ENCODE results near the gene ATXN7L2.
"Not testable (repeated sequence)": the region's sequence is repeated elsewhere in the genome, so short reads cannot be mapped to it uniquely, and the experiment has no call there.

The ATXN7L2 gene, protein sequence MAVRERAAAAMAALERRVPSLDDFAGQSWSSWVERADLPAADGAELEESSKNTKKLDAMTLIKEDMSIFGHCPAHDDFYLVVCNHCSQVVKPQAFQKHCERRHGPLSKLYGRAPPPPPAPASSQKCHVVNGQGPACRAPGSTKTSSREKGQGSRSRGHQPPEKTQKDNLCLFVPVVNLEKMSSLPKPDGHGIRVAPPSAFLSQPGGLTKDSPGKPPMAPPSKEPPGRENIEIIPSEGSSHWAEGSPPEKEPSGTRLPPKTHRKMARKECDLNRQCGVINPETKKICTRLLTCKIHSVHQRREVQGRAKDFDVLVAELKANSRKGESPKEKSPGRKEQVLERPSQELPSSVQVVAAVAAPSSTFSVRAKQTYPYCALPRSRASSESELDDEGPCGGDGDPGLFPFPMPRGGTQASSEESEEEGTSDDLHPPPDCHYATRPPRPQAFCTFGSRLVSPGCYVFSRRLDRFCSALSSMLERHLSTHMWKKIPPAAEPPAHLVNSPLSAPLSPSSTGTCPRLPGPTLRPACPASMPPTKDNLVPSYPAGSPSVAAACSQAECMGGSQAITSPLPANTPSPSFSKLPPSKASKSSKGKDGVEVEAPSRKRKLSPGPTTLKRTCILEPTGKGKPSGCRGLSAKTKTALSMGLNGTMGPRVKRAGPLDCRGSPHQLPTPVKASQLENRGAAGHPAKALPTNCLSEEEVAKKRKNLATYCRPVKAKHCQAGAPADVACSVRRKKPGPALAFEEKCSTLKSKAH

DNA sequence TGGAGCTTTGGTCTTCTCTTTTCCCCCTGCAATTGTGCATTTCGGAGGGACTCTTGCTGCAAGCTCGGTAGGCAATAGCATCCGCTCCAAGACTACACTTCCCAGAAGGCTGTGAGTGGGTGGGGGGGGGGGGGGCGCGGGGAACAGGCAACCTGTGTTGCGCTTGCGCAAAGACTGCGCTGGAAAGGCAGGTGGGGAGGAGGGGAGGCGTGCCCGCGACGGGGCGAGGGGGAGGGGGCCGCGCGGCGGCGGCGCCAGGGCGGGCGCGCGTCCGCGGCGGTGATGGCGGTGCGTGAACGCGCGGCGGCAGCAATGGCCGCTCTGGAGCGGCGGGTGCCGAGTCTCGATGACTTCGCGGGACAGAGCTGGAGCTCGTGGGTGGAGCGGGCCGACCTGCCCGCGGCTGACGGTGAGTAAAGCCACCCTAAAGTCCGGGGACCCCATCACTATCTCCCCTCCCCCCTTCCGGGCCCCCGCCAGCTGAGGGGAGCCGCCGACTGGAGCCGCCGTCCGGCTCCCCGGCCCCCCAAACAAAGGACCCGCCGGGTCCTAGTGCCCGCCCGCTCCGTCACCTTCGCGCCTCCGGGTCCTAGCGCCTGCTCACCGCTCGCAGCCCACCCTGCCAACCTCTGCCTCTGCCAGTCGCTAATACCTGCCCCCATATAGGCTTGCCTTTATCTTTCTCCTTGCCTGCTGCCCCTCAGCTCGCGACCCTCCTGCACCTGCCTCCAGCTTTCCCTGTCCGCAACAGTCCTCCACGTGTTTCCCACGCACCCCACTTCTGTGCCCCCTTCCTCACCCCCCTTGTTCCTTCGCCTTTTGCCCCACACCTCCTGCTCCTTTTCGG is at the start of gene ATXN7L2:
ATXN7L2 (plus strand) TSS at position 234 of the 847 bp plus-strand sequence; CDS start at position 283, 49 bp downstream.
- DNase-seq, result peak; percentile 71 to 95 (median 85)

DNA sequence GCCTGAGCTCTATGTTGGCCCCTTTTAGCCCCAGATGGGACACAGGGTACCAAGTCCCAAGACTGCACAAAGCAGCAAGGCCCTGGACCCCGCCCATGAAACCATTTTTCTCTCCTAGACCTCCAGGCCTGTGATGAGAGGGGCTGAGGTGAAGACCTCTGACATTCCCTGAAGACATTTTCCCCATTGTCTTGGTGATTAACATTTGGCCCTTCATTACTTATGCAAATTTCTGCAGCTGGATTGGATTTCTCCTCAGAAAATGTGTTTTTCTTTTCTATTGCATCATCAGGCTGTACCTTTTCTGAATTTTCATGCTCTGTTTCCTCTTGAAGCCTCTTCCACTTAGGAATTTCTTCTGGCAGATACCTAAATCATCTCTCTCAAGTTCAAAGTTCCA is 49.2 kb upstream of the ATXN7L2 start:
- DNase-seq, result no peak

DNA sequence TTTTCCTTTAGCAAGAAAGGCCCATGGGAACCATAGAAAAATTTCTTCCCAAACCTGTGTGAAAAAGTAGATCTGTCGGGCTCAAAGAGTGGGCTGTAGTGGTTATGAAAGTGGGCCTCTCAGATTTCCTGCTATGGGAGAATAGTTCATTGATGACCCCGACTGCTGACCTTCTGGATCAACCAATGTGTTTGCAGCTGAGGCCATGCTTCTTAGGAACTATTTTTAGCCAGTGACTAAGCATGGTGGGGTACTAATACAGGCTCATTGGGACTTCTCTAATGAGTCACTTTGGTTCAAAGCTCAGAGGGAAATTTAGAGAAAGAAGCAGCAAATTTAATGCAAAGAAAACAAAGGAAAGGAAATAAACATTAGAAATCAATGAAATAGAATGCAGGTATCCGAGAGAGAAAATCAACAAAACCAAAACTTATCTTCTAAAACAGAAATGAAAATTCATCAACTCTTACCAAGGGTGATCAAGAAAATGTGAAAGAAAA is 44.9 kb upstream of the ATXN7L2 start:
- no peak for DNase-seq

DNA sequence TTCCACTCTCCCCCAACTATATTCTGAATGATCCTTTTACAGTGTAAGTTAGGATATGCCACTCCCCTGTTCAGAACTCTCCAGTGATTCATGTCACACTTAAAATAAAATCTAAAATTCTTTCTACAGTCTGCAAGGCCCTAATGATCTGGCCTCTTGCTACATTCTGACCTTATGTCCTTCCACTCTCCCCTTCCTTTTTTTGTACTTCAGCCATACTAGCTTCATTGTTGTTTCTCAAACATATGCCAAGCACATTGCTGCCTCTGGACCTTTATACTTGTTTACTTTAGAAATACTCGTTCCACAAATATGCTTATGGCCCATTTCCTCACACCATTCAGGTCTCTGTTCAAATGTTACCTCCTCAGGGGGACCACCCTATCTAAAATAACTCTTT is 42.6 kb upstream of the ATXN7L2 start:
- no peak for DNase-seq

DNA sequence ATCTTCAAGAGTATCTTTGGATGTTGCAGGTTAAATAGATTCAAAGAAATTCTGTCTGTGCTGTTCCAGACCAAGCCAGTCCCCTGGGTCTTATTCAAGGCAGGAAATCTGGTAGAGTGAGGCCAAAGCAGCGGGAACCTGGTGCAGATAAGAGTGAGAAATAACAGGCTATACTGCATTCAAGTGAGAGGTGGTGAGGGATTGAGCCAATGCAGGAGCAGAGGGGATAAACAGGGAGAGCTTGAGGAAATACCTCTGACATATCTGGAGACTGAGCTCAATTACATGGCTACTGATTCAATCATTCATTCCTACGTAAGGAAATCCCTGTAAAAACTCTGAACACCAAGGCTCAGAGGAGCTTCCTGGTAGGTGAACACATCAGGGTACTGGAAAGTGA is 40.2 kb upstream of the ATXN7L2 start:
- DNase-seq, result no peak

DNA sequence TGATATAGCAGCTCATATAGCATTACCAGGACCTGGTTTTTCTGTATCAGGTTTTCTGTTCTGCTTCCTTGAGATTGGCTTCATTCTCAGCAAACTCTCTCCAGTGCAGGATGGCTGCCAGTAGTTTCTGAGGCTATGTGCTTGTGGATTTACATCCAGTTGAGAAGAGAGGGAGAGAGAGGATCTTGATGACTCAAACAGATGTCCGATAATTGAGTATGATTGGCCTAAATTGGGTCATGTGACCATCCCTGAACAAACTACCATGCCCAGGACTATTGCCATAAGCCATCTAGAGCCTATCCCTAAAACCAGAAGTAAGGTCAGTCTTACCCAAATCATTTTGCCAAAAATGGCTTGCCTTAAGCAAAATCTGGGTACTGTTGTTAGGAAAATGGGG is 39.4 kb upstream of the ATXN7L2 start:
- DNase-seq, result no peak

DNA sequence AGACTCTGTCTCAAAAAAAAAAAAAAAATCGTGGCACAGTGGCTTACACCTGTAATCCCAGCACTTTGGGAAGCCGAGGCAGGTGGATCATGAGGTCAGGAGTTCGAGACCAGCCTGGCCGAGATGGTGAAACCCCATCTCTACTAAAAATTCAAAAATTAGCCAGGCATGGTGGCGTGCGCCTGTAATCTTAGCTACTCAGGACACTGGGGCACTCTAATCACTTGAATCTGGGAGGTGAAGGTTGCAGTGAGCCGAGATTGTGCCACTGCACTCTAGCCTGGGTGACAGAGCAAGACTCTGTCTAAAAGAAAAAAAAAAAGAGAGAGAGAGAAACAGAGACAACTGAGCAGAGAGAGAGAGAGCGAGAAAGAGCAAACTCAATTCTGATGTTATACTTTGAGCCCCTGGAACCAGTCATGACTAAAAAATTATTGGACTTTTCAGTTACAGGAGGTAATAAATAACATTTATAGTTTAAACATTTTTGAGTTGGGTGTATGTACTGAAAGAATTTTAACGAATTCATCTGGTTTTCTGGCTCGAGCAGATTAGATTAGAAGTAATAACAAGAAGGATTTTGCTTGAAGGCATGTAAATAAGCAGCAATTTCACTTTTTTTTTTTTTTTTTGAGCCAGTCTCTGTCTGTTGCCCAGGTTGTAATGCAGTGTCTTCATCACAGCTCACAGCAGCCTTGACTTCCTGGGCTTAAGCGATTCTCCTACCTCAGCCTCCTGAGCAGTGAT is 37.6 kb upstream of the ATXN7L2 start:
- DNase-seq, result not testable (repeated sequence)

DNA sequence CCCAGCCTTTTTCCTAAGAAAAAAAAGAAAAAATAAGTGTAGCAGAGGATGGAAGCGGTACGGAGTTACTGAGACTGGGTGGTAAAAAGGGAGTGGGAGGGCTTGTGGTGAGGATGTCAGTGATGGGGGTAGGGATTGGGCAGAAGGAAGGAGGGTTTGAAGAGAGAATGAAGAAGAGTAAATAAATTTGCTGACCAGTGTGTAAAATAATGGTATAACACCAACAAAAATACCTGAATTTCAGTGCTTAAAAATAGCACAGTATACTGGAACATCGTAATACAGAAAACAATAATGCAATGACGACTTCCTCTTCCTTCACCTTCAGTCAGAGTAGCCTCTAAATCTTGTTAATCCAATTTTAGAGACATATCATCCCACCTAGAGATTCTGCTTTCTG is 36.2 kb upstream of the ATXN7L2 start:
- DNase-seq, result no peak

DNA sequence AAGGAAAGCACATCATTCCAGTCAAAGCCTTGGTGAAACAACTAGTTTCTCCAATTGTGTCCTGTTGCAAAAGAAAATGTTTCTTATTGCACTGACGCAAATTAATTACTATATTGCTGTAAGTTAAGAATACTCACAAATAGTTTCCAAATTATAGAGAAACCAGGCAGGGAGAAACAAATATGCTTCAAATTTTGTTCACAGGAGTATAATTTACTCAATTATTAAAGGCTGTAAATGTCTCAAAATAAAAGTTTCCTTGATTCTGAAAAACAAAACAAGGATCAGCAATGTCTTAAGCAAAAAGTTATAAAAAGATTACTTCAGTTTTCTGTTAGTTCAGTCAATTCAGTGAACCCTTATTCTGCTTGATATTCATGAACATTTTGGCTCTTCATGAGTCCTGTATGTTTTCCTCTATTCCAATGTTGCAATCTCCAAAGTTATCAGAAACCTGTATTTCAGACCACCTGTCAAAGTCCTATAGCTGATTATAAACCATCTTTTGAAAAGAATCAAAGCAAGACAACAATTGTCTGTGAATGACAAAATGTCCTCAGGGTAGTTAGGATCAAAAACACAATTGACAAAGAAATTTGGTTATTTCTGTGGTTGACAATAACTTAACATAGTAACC is 29.1 kb upstream of the ATXN7L2 start:
- DNase-seq, result no peak

DNA sequence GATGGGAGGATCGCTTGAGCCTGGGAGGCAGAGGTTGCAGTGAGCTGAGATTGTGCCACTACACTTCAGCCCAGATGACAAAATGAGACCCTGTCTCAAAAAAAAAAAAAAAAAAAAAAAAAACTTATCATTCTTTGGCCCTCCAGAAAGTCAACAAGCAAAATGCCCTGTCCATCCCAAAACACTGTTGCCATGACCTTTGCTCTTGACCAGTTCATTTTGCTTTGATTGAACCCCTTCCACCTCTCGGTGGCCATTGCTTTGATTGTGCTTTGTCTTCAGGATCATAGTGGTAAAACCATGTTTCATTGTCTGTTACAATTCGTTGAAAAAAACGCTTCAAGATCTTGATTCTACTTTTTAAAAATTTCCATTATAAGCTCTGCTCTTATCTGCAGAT is 25.9 kb upstream of the ATXN7L2 start:
- DNase-seq, result no peak

DNA sequence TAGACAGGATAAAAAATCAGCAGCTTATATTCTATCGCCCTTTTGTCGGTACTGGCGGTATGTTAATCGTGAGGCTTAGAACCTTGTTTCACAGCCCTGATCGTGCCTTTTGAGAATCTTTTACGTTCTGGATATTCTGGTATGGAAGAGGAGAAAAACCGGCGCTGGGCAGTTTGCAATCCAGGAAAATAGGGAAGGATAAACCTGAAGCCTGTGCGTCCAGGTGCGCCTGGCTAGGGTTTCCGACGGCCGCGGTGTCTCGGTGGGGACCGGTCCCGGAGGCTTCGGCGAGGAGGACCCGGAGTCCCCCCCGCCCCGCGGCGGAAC is 17.6 kb upstream of the ATXN7L2 start:
- no peak for DNase-seq

DNA sequence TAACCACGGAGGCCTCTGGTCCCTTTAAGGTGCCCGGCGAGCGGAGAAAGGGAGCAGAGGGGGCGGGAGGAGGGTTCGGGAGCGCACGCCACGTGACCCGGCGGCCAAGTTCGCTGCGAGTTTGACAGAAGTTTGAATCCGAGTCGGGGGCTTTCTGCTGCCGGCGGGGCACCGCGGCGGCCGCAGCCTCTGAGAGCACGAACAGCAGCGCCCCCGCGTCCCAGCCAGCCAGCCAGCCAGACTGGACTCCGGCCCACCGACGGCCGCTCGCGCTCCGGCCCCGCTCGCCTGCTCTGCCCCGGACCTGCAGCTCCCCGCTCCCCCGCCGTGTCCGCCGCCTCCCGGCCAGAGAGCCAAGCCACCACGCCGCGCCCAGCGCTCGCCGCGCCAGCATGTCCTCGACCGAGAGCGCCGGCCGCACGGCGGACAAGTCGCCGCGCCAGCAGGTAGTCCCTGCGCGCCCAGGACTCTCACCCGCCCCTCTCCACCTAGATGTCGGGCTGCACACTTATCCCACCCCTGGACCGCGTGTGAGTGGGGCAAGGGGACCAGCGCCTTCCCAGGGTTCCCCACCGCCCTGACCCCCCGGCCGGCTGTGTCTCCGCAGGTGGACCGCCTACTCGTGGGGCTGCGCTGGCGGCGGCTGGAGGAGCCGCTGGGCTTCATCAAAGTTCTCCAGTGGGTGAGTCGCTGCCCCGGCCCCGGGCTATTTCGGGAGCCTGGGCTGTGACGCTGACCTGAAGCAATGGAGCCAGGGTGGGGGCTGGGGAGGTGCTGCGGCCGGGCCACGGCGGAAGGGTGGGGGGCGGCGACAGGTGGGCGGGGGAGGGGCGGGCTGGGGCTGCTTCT is 17.0 kb upstream of the ATXN7L2 start, which contains the start of gene SYPL2:
SYPL2 (plus strand) TSS at position 95 of the 849 bp plus-strand sequence; CDS start at position 393, 298 bp downstream.
- no peak for DNase-seq

DNA sequence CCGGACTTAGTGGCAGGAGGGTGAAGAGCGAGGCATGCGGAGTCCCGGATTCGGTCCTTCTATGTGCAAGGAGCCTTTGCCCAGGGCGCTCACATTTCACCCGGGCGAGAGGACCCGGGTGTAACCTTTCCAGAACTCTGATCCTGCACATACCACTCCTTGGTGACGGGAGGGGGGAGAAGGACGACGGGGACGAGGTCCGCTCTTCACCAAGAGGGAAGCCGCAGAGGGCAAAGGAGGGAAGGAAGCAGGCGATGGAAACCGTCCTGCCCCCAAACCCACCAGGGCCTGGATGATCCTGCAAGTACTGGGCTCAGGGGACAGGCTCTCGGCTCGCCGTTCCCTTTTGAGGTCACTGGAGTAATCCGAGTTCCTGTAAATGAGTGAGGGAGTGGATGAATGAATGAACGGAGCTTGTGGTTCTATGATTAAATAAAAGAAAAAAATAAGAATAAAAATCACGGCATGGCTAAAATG is 16.4 kb upstream of the ATXN7L2 start:
- no peak for DNase-seq

DNA sequence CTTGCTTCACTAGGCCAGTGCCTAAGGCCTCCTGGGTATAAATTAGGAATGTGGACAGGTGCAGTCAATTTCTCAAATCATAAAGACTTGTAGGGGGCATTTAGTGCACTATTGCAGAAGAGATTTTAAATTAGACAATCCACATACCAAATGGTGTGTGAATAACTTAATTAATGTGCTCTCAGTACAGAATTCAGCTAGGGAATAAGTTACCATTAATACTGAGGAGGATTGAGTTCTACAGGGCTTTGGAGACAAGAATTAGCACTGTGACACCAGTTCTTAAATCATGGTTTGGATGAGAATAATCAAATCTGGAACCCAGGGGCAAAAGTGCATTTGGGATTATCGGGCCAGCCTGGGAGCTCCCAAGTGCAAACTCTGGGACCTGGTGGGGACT is 15.6 kb upstream of the ATXN7L2 start:
- DNase-seq, result no peak

DNA sequence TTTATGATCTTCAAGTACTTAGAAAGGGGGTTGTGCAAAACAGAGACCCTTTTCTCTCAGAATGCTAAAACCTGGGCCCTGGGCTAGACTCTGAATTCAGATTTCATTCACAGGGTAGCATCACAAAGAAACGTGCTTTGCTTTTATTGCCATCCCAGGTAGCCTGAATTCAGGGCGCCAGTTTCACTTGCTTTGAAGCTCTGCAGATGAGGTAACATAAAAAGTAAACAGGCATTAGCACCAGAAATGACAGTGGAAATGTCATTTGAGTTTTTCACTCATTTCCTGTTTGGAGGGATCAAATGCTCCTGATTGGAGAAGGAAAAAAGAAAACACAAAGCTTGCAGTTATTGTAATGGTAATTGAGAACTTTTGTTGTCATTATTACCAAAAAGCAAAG is 14.8 kb upstream of the ATXN7L2 start:
- DNase-seq, result no peak

DNA sequence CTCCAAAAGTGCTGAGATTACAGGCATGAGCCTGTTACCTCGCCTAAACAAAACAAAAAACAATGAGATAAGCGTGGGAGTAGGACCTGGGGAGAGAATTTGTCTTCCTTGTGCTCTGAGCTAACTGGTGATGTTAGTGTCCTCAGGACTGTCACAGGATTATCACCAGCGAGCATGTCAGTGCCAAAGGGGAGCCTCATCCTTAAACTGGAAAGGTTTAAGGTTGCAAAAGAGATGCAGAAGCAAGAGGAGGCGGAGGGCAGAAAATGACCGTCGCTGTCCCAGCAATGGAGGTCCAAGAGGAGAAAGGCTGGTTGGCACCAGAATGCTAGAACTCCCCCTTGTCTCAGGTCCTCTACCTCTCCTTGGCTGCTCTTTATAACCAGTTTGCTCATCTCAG is 13.5 kb upstream of the ATXN7L2 start:
- no peak for DNase-seq

DNA sequence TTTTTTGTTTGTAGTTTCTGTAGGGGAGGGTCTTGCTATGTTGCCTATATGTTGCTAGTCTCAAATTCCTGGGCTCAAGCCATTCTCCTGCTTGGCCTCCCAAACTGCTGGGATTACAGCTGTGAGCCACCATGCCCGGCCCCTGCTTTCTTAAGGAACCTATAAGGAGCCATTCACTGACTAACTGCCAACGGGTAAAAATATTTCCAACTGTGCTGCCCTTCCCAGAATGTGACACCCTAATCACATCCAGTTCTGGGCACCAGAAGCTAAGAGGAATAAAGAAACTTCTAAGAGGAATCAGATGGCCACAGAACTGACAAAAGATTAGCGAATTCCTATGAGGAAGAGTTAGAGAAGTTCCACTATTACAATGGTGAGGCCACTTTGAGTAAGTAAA is 10.9 kb upstream of the ATXN7L2 start:
- no peak for DNase-seq

DNA sequence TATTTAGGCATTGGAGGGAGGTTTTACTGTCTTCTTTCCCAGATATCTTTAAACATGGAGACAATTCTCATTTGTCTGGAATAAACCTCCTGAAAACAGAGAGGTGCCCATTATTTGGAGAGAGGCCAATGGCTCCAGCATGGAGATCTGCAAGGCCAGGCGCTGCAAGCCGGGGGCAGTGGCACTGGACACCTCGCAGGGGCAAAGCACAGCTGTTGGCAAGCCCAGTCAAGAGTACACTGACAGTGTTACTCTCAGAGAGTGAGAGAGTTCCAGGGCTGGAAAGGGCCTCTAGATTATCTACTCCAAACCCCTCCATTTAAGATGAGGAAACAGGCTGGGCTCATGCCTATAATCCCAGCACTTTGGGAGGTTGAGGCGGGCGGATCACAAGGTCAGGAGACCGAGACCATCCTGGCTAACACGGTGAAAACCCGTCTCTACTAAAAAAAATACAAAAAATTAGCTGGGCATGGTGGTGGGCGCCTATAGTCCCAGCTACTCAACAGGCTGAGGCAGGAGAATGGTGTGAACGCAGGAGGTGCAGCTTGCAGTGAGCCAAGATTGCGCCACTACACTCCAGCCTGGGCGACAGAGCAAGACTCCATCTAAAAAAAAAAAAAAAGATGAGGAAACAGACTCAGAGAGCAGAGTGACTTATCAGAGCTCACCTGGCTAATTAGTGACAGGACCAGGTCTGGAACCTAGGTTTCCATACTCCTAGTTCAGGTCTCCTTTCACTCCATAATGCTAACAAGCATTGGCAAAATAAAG is 10.2 kb upstream of the ATXN7L2 start:
- not testable (repeated sequence) for DNase-seq

DNA sequence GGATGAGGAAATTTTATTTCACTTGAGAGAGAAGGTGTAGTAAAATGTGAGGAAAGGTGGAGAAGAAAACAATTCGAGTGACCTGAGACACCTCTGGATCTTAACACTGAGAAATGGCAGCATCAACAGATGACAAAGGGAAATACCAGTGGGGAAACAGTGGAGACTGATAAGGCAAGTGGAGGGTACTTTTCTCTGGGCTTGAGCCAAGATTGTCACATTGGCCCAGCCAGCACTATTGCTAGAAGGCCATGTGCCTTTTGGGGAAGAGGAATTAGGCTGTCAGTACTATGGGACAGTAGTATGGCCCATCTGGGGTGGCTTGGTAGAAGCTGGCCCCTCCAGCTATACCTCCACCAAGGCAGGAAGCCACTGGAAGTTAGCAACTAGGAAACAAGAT is 9.0 kb upstream of the ATXN7L2 start:
- no peak for DNase-seq

DNA sequence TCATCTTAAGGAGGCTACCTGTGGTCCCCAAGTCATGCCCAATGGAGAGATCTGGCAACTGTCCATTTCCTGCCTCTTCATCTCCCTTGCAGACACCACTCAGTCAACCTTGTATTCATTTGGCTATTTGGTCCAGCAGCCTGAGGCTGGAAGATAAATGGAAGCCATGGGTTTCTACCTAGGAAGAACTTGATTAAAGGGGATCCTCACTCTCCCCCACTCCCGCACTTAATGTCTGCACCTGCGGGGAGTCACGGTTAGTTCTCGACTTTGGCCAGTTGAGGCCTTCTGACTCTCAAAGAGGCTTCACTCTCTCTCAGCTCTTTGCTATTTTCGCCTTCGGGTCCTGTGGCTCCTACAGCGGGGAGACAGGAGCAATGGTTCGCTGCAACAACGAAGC is 8.4 kb upstream of the ATXN7L2 start:
- no peak for DNase-seq

Data from activated naive CD4-positive, alpha-beta T cell (primary cell).